Heart right ventricle (tissue), 16 donors: ENCODE results near the gene OR8G5. TPM values are rescaled to one million over a fixed set of nuclear protein-coding genes. Genes with fewer than 3 reads are reported as not detected.

Experiments
- ATAC-seq, 8 donors: fragments of 200-7000 bp; cut with Tn5 transposase; one replicate each; pipeline ENCODE4 v1.9.1; 2020; ENCODE audit warnings: mild to moderate bottlenecking in 8 of 8, moderate library complexity in 8 of 8, moderate number of reproducible peaks in 1 of 8
- DNase-seq, 2 donors: peaks; one replicate each; pipeline ENCODE4 v3.0.0-alpha.2; 2020
- H3K27ac ChIP-seq, 10 donors: fragments of 200-600 bp; sonication (generic) in 2 of 10; one replicate each; pipeline versions ENCODE4 v1.5.0 to v1.8.0; 2020 to 2022; ENCODE audit warnings: mild to moderate bottlenecking in 3 of 10
- H3K27me3 ChIP-seq, 7 donors: fragments of 200-600 bp; one replicate each; pipeline ENCODE4 v1.8.0; 2021 to 2022; ENCODE audit warnings: mild to moderate bottlenecking in 2 of 7
- H3K36me3 ChIP-seq, 9 donors: fragments of 200-600 bp; sonication (generic) in 1 of 9; one replicate each; pipeline versions ENCODE4 v1.5.0 to v1.8.0; 2020 to 2022; ENCODE audit warnings: mild to moderate bottlenecking in 2 of 9
- H3K4me1 ChIP-seq, 9 donors: fragments of 200-600 bp; sonication (generic) in 1 of 9; one replicate each; pipeline versions ENCODE4 v1.5.0 to v1.8.0; 2020 to 2022; ENCODE audit warnings: mild to moderate bottlenecking in 4 of 9
- H3K4me3 ChIP-seq, 10 donors: fragments of 200-600 bp; sonication (generic) in 2 of 10; one replicate each; pipeline versions ENCODE4 v1.5.0 to v1.8.0; 2020 to 2022; ENCODE audit warnings: mild to moderate bottlenecking in 7 of 10, moderate library complexity in 2 of 10
- H3K9me3 ChIP-seq, 11 donors: fragments of 200-600 bp in 10 of 11; sonication (generic) in 2 of 11; one replicate each; pipeline versions ENCODE4 v1.5.0 to v1.8.0; 2013 to 2022; ENCODE audit warnings: mild to moderate bottlenecking in 2 of 11, control low read depth in 1 of 11, moderate library complexity in 1 of 11
- WGBS, 2 donors: extraction: QIAGEN DNeasy Blood & Tissue Kit; methylation state at CpG; one replicate each; pipeline ENCODE4 v1.1.7; 2013; ENCODE audit warnings: inconsistent platforms in 1 of 2; 5-methylcytosine and 5-hydroxymethylcytosine counted together
- intact Hi-C, 10 donors: fragments of 100-400 bp; cut with DNase I; formaldehyde crosslinking; loops; one replicate each; pipeline versions ENCODE4 v1.11.1 to v1.14.2; 2022
- polyA plus RNA-seq, 2 donors: library from polyadenylated mRNA; stranded (reverse); fragments of 200-250 nt; gene quantifications; one replicate each; pipeline ENCODE4 v1.2.3, GENCODE V29; 2013
- total RNA-seq, 10 donors: library from RNA; stranded (reverse); fragmentation: NEBNext Ultra II Directional in 3 of 10; extraction: Animal tissue kit (Norgen Biotek cat#: 25700) in 3 of 10; gene quantifications; one replicate each; pipeline versions ENCODE4 v1.2.1 to v1.2.4, GENCODE V29; 2021 to 2023
- TF ChIP-seq, protein P1 (sequence below), 9 donors: fragments of 200-600 bp; sonication (generic) in 2 of 9; IDR thresholded peaks; one replicate each; pipeline versions ENCODE4 v1.5.0 to v1.8.0; 2021 to 2022; ENCODE audit warnings: antibody characterized with exemption in 9 of 9, mild to moderate bottlenecking in 5 of 9, moderate library complexity in 1 of 9
- donor health status: Arrhythmogenic right ventricular cardiomyopathy.
- donor health status: ischemic (EF 13 %, LVEDD 7.1; RV severe dilation, severe dysfunction).
- donor health status: healthy with polysubstance abuse.
- donor health status: DM: no; HTN: yes; CAD: no.
- donor health status: DM: no; HTN: no; CAD: no.
- donor health status: ischemic (EF 25% LVEDD 6.9; RV normal size, moderate dysfunction).
- donor health status: ischemic (EF 25% LVEDD 5.7; RV mildly dilated, moderate dysfunction).
- donor health status: healthy.
- donor health status: DM: yes; HTN: yes; CAD: no.
- donor health status: Ischemic cardiomyopathy.
- donor health status: ischemic (EF 35%, LVEDD 5.7; RV mildly dilated, moderate dysfunction).
- donor health status: nonischemic (EF 11% LVEDD 7.7; RV severe dilation, severe dysfunction).
- donor health status: DM: yes; HTN: yes; CAD: no.
- donor health status: PGD.
- donor health status: ischemic (EF 29% LVEDD 5.4; RV normal size, mild dysfunction).
- donor health status: nonischemic (EF 23%, LVEDD 6.1; RV moderate dilation, normal function).

OR8G5 gene
- total and polyA plus RNA-seq, 12 donors, result not detected

DNA sequence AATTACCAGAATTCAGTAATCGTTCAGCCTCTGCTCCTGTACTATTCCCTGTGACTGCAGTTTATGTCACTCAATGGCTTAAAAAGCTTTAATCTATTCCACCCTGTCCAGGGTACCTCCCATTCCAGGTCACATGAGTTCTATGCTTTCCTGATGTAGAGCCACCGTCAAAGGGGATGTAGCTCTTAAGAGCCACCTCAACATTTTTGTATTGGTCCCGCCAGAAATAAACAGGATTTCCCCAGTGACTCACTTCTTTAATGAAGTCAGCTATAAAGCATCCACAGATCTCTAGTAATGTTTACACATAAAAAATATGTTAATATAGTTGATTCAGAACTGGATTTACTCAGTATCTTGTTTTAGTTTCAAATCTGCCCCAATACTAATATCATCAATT lies 58.9 kb downstream of the OR8G5 start:
- Histone ChIP-seq H3K4me3 (no peak overlapping the region), H3K27me3 (no peaks in the 10 kb centered on the region), H3K4me1 (no peaks in the 10 kb centered on the region), H3K36me3 (no peaks in the 10 kb centered on the region), H3K27ac (no peak overlapping the region), H3K9me3 (no peaks in the 10 kb centered on the region)
- WGBS, 2 donors, result 64 to 65% methylated on average over 3 of the region's 3 CpGs
- DNase-seq, result no peak
- no peak for ATAC-seq
- intact Hi-C loops, result no loop called here
- TF ChIP-seq, protein P1, sequence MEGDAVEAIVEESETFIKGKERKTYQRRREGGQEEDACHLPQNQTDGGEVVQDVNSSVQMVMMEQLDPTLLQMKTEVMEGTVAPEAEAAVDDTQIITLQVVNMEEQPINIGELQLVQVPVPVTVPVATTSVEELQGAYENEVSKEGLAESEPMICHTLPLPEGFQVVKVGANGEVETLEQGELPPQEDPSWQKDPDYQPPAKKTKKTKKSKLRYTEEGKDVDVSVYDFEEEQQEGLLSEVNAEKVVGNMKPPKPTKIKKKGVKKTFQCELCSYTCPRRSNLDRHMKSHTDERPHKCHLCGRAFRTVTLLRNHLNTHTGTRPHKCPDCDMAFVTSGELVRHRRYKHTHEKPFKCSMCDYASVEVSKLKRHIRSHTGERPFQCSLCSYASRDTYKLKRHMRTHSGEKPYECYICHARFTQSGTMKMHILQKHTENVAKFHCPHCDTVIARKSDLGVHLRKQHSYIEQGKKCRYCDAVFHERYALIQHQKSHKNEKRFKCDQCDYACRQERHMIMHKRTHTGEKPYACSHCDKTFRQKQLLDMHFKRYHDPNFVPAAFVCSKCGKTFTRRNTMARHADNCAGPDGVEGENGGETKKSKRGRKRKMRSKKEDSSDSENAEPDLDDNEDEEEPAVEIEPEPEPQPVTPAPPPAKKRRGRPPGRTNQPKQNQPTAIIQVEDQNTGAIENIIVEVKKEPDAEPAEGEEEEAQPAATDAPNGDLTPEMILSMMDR (IDR thresholded peaks at IDR 0.05), result no peak

Other genes with a start within 250 kb of the OR8G5 start
- gene OR10G4, start 243.4 kb upstream of the OR8G5 start, total RNA-seq, result not detected
- not detected for gene OR10G4, start 243.4 kb upstream of the OR8G5 start, polyA plus RNA-seq
- not detected for gene OR10G9, start 233.4 kb upstream of the OR8G5 start, total RNA-seq
- not detected for gene OR10G9, start 233.4 kb upstream of the OR8G5 start, polyA plus RNA-seq
- not detected for gene OR10G8, start 229.6 kb upstream of the OR8G5 start, total RNA-seq
- not detected for gene OR10G8, start 229.6 kb upstream of the OR8G5 start, polyA plus RNA-seq
- not detected for gene OR10G7, start 215.1 kb upstream of the OR8G5 start, total RNA-seq
- gene OR10G7, start 215.1 kb upstream of the OR8G5 start, polyA plus RNA-seq, result not detected
- gene VWA5A, start 140.9 kb upstream of the OR8G5 start, total RNA-seq, result 1 to 10 TPM; 1.6 to 8.8 (median 3.6) TPM
- 1 to 10 TPM; 1.2 to 1.6 TPM for gene VWA5A, start 140.9 kb upstream of the OR8G5 start, polyA plus RNA-seq
- not detected for gene OR10D3, start 73.0 kb upstream of the OR8G5 start, total RNA-seq
- gene OR10D3, start 73.0 kb upstream of the OR8G5 start, polyA plus RNA-seq, result not detected
- not detected for gene OR8G1, start 15.3 kb upstream of the OR8G5 start, total RNA-seq
- not detected for gene OR8G1, start 15.3 kb upstream of the OR8G5 start, polyA plus RNA-seq
- not detected for gene OR8D1, start 57.6 kb downstream of the OR8G5 start, total RNA-seq
- gene OR8D1, start 57.6 kb downstream of the OR8G5 start, polyA plus RNA-seq, result not detected
- not detected for gene OR8D2, start 63.8 kb downstream of the OR8G5 start, total RNA-seq
- gene OR8D2, start 63.8 kb downstream of the OR8G5 start, polyA plus RNA-seq, result not detected
- not detected for gene OR8B2, start 128.1 kb downstream of the OR8G5 start, total RNA-seq
- gene OR8B2, start 128.1 kb downstream of the OR8G5 start, polyA plus RNA-seq, result not detected
- gene OR8B3, start 142.6 kb downstream of the OR8G5 start, total RNA-seq, result not detected
- gene OR8B3, start 142.6 kb downstream of the OR8G5 start, polyA plus RNA-seq, result not detected
- not detected for gene OR8B4, start 168.5 kb downstream of the OR8G5 start, total RNA-seq
- gene OR8B4, start 168.5 kb downstream of the OR8G5 start, polyA plus RNA-seq, result not detected
- gene OR8B8, start 189.3 kb downstream of the OR8G5 start, total RNA-seq, result not detected
- not detected for gene OR8B8, start 189.3 kb downstream of the OR8G5 start, polyA plus RNA-seq